GM13977 (cell line): Measurements from ENCODE around the gene SYVN1.
A peak's percentile ranks its signal among the peaks of the same experiment; 100 is the strongest.
"Not testable (repeated sequence)": the region's sequence is repeated elsewhere in the genome, so short reads cannot be mapped to it uniquely, and the experiment has no call there.

Experiments
- DNase-seq: peaks from one replicate; pipeline ENCODE4 v3.0.0; 2012; ENCODE audit warnings: low spot score
- CTCF ChIP-seq: IDR thresholded peaks from 2 replicates; pipeline ENCODE4 v1.5.1; 2012; ENCODE audit warnings: mild to moderate bottlenecking, control low read depth; ENCODE audit not compliant: insufficient read depth; ENCODE audit errors: extremely low read depth, missing control alignments
- in situ Hi-C: fragments of 300-500 bp; cut with MboI; formaldehyde crosslinking; loops from one replicate; pipeline ENCODE4 v1.12.0; 2022; ENCODE audit warnings: low sequenced_read_pairs, low pct_unique_long_range_greater_than_20kb, mixed read lengths, inconsistent platforms; ENCODE audit not compliant: unreplicated experiment

Gene SYVN1

GRCh38 chr11:65134240-65134951 is at the start of gene SYVN1:
TSS of gene SYVN1 (minus strand) at chr11:65134519. CDS start at chr11:65133601, 918 bp downstream.
- in situ Hi-C loops = no loop called here

GRCh38 chr11:65183201-65183891 is 49.0 kb upstream of the SYVN1 start:
- no peak for DNase-seq
- in situ Hi-C loops = no loop called here
- TF ChIP-seq CTCF = no peak

More at GRCh38 chr11:65134240-65134951, at the start of gene SYVN1:
- peak; percentile 91 for DNase-seq
- TF ChIP-seq CTCF = no peak

GRCh38 chr11:65182258-65183170 is 48.2 kb upstream of the SYVN1 start:
- TF ChIP-seq CTCF = no peak
- DNase-seq = no peak
- in situ Hi-C loops = no loop called here

GRCh38 chr11:65181569-65182257 is 47.4 kb upstream of the SYVN1 start, which contains the start of gene CAPN1:
TSS of gene CAPN1 (plus strand) at chr11:65181928. CDS start at chr11:65182702, 774 bp downstream.
- no peak for TF ChIP-seq CTCF
- DNase-seq = peak; percentile 86
- in situ Hi-C loops = no loop called here

GRCh38 chr11:65180877-65181568 is 46.7 kb upstream of the SYVN1 start:
- peak; percentile 83 for DNase-seq
- in situ Hi-C loops = no loop called here
- TF ChIP-seq CTCF = peak; percentile 93

GRCh38 chr11:65174571-65175010 is 40.3 kb upstream of the SYVN1 start:
- in situ Hi-C loops, DNase-seq: not testable (repeated sequence)
